CD4-positive, alpha-beta T cell treated with Interleukin-2 at 100 ng/mL for 4 hours (primary cell): ENCODE measurements around the gene CLEC11A.

Experiments used
- DNase-seq: peaks from one replicate; pipeline ENCODE4 v3.0.0-alpha.2; 2020; ENCODE audit warnings: low spot score

CLEC11A gene

GRCh38 chr19:50705422-50706019 lies 17.6 kb upstream of the CLEC11A start:
- DNase-seq, result peak; percentile 25

- DNase-seq, result no peak
Measured at GRCh38 chr19:50706387-50706786, 16.8 kb upstream of the CLEC11A start.

GRCh38 chr19:50708179-50708879 lies 14.8 kb upstream of the CLEC11A start:
- DNase-seq, result no peak

DNA sequence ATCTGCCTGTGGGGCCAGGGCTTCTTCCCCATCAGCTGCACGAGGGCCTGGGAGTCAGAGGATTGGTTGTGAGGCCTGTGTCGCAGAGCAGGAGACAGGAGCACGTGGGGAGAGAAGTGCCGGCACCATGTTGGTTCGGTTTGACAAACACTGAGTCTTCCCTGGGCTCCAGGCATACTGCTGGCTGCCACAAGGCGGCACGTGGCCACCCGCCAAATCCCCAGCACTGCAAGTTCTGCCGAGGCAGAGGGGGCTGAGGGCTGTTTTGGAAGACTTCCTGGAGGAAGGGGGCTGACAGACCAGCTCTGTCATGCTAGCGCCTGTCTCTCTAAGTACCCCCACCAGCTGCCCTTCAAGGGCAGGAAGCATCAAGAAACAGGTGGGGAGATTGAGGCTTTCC lies 13.1 kb upstream of the CLEC11A start:
- DNase-seq, result no peak

GRCh38 chr19:50710612-50711011 lies 12.6 kb upstream of the CLEC11A start:
- no peak for DNase-seq

- DNase-seq, result no peak
Measured at GRCh38 chr19:50711196-50711595, 12.0 kb upstream of the CLEC11A start.

GRCh38 chr19:50711805-50712204 lies 11.4 kb upstream of the CLEC11A start:
- DNase-seq, result no peak

GRCh38 chr19:50712833-50713232 lies 10.3 kb upstream of the CLEC11A start:
- DNase-seq, result no peak

DNA sequence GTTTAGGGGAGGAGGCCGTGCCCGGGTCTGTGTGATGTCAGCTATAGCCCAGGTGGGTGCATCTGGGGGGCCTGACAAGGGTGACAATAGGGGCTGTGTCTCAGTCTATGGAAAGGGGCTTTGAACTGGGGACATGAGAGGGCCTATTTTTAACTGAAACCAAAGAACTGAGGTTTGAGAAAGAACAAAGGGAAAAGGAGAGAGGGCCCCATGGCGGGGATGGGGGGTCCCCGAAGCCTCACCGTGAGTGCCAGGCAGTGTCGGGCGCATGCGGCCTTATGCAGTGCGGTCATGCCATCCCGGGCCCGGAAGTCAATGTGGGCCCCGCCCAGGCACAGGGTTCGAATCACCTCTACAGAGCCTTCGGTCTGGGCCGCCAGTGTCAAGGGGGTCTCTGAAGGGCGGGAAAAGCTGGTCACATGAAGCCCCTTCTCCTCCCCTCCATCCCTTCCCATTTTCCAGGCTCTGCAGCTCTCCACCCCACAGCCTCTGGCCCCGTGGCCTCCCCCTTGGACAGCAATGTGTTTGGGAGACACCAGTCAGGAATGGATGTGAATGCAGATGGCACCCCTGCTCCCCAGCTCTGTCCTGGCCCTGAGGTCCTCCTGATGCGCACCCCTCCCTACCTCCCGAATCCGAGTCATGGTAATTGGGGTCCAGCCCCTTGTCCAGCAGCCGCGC lies 9.5 kb upstream of the CLEC11A start:
- no peak for DNase-seq

GRCh38 chr19:50716178-50717025 lies 6.8 kb upstream of the CLEC11A start:
- no peak for DNase-seq

GRCh38 chr19:50717026-50717723 lies 6.0 kb upstream of the CLEC11A start:
- no peak for DNase-seq

DNA sequence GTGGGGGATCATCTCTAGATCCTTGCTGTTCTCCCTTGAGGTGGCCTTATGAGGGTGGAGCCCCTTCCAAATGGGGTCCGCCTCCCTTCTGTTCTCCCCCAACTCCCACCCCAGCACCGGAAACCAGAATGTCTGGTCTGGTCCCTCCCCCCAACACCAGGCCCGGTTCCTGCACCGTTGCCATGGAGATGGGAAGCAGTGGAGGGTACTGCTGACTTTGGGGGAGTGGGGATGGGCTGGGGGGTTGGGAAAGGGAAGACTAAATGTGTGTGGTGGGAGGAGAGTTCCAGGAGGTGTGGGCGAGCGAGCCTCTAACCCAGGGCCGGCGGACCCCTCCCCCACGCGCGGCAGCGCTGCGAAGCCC lies 5.3 kb upstream of the CLEC11A start:
- DNase-seq, result no peak

GRCh38 chr19:50718255-50719118 lies 4.7 kb upstream of the CLEC11A start:
- no peak for DNase-seq

DNA sequence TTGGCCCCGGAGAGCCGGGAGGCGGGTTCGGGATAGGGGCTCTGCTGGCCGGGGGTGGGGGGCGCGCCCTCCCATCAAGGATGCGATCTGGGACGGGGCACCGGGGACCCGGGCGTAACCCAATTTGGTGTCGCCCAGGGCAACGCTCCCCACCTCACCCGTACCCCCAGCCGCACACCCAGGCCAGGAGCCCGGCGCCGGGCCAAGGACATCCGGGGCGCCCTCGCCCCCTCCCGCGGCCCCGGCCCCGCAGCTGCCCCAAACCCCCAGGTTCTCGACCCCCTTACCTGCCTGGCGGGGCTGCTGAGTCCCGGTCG lies 4.1 kb upstream of the CLEC11A start:
- DNase-seq, result no peak

GRCh38 chr19:50719566-50719965 lies 3.6 kb upstream of the CLEC11A start, which contains the start of gene SHANK1:
Gene SHANK1 (minus strand): TSS chr19:50719802. CDS start chr19:50716919, 2,883 bp downstream.
- no peak for DNase-seq

DNA sequence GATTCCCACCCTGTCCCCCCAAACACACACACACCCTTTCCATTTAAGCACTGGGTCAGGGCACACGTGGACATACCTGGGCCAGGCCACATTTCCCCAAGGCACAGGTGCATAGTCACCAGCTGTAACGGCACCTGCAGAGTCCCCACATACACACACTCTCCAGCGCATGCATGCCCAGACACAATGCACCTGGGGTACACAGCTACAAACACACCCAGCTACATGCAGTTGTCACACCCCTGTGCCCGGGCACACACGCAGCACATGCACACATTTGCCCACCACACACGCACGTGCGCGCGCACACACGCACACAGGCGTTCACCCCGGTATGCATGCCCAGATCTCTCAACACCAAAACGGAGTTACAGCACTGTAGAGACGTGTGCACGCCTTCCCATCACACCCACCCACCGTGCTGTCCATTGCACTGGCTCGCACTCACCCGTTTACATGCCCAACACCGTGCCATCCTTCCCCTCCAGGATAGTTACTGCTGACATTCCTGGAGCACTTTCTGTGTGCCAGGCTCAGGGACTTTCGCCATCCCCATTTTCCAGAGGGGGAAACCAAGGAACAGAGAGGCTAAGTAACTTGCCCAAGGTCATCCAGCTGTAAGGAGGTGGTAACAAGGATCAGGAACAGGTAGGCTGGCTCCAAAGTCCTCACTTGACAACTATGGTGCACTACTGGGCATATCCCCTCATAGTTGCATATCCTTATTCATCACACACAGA lies 2.8 kb upstream of the CLEC11A start:
- DNase-seq, result no peak

DNA sequence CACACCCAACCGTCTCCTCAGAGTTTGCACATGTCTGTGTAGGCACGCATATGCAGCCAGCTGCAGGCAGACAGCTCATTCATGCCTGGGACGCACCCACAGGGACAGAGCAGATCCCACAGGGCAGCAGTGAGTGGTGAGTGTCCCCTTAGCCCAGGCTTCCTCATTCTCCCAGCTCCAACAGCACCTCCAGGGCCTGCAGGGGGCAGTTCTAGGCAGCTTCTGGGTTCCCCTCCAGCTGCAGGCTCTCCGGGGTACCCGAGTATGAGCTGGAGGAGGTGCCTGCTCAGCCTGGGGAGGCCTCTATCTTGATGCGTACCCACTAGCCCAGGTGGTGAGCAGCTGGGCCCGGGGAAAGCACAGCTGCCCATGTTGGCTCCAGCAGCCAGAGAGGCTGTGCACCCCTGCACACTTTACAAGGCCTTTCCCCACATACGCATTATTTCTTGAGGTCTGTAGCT lies 2.2 kb upstream of the CLEC11A start:
- no peak for DNase-seq

GRCh38 chr19:50721441-50722137 lies 1.6 kb upstream of the CLEC11A start:
- DNase-seq, result no peak

- no peak for DNase-seq
Measured at GRCh38 chr19:50722201-50723013, 757 bp upstream of the CLEC11A start.
